ENCODE data around the gene SYNCRIP.

GRCh38 chr6:85640821-85641220, 1.9 kb downstream of the SYNCRIP start:
- TF ChIP-seq CTCF (conservative IDR thresholded peaks at IDR 0.05) (no peak), ZFX (IDR thresholded peaks at IDR 0.05) (no peak)

Measured in C4-2B (cell line).